Right lobe of liver (tissue), 4 donors: ENCODE measurements around the gene CLINT1.

Source experiments
- POLR2A ChIP-seq: fragments of 450-650 bp; IDR thresholded peaks from one replicate; pipeline ENCODE4 v1.6.1; 2017; ENCODE audit warnings: antibody characterized with exemption, mild to moderate bottlenecking
- TF ChIP-seq, protein P1 (sequence below), 4 donors: fragments of 200-600 bp in 3 of 4; fragments of 450-650 bp in 1 of 4; IDR thresholded peaks; one replicate each; pipeline versions ENCODE4 v1.5.1 to v1.8.0; 2016 to 2022; ENCODE audit warnings: antibody characterized with exemption in 4 of 4, mild to moderate bottlenecking in 2 of 4
- donor health status: DM: no; HTN: no; CAD: no.
- donor health status: DM: no; HTN: no; CAD: no.
- donor health status: DM: no; HTN: yes; CAD: no.

DNA sequence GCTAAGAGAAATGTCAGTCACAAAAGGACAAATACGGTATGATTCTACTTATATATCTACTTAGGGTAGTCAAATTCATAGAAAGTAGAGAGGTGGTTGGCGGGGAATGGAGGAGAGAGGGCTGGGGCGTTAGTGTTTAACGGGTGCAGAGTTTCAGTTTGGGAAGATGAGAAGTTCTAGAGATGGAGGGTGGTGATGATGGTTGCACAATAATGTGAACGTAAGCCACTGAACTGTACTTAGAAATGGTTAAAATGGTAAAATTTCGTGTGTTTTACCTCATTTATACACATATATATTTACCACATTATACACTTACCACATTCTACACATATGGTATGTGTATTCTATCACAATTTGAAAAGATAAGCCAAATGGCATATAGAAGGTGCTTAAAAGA lies 79.7 kb downstream of the CLINT1 start:
- TF ChIP-seq, protein P1, sequence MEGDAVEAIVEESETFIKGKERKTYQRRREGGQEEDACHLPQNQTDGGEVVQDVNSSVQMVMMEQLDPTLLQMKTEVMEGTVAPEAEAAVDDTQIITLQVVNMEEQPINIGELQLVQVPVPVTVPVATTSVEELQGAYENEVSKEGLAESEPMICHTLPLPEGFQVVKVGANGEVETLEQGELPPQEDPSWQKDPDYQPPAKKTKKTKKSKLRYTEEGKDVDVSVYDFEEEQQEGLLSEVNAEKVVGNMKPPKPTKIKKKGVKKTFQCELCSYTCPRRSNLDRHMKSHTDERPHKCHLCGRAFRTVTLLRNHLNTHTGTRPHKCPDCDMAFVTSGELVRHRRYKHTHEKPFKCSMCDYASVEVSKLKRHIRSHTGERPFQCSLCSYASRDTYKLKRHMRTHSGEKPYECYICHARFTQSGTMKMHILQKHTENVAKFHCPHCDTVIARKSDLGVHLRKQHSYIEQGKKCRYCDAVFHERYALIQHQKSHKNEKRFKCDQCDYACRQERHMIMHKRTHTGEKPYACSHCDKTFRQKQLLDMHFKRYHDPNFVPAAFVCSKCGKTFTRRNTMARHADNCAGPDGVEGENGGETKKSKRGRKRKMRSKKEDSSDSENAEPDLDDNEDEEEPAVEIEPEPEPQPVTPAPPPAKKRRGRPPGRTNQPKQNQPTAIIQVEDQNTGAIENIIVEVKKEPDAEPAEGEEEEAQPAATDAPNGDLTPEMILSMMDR (IDR thresholded peaks at IDR 0.05): no peak
- no peak for TF ChIP-seq POLR2A
